H9 (cell line): ENCODE results near the gene ACTN4. TPM values are rescaled to one million over a fixed set of nuclear protein-coding genes. Genes with fewer than 3 reads are reported as not detected.

Experiments used
- DNase-seq: peaks from one replicate; pipeline ENCODE4 v3.0.0-alpha.2; 2017
- H2AFZ ChIP-seq: one replicate; pipeline ENCODE4 v1.6.1; 2013; ENCODE audit warnings: mild to moderate bottlenecking, low read length, control low read depth, moderate library complexity
- H2AK5ac ChIP-seq: 2 replicates; pipeline ENCODE4 v1.6.1; 2013; ENCODE audit warnings: low read length, control low read depth, mixed read lengths; ENCODE audit not compliant: insufficient read length
- H2BK120ac ChIP-seq: one replicate; pipeline ENCODE4 v1.6.1; 2013; ENCODE audit warnings: low read depth, mild to moderate bottlenecking, low read length, control low read depth, inconsistent platforms; ENCODE audit not compliant: poor library complexity, severe bottlenecking
- H2BK12ac ChIP-seq: 2 replicates; pipeline ENCODE4 v1.6.1; 2013; ENCODE audit warnings: low read length, control low read depth, mixed read lengths, low read depth; ENCODE audit not compliant: insufficient read length
- H2BK15ac ChIP-seq: 2 replicates; pipeline ENCODE4 v1.6.1; 2013; ENCODE audit warnings: low read depth, low read length, control low read depth
- H2BK20ac ChIP-seq: one replicate; pipeline ENCODE4 v1.6.1; 2013; ENCODE audit warnings: low read depth, mild to moderate bottlenecking, low read length, control low read depth, inconsistent platforms; ENCODE audit not compliant: poor library complexity, severe bottlenecking
- H2BK5ac ChIP-seq: 2 replicates; pipeline ENCODE4 v1.6.1; 2013; ENCODE audit warnings: low read length, control low read depth, mixed read lengths; ENCODE audit not compliant: insufficient read length
- H3K14ac ChIP-seq: 2 replicates; pipeline ENCODE4 v1.6.1; 2013; ENCODE audit warnings: low read length, control low read depth; ENCODE audit not compliant: insufficient read depth
- H3K18ac ChIP-seq: 2 replicates; pipeline ENCODE4 v1.6.1; 2013; ENCODE audit warnings: low read depth, mild to moderate bottlenecking, mixed read lengths, low read length, control low read depth; ENCODE audit not compliant: insufficient read length
- H3K23ac ChIP-seq: 2 replicates; pipeline ENCODE4 v1.6.1; 2013; ENCODE audit warnings: low read length, control low read depth, mixed read lengths, low read depth; ENCODE audit not compliant: insufficient read length
- H3K23me2 ChIP-seq: 2 replicates; pipeline ENCODE4 v1.6.1; 2013; ENCODE audit warnings: low read depth, mild to moderate bottlenecking, mixed read lengths, low read length, control low read depth; ENCODE audit not compliant: insufficient read length, poor library complexity, severe bottlenecking
- H3K27ac ChIP-seq: 2 replicates; pipeline ENCODE4 v1.5.1; 2013; ENCODE audit warnings: low read length, control low read depth, mixed read lengths, low read depth; ENCODE audit not compliant: insufficient read length
- H3K27me3 ChIP-seq: 2 replicates; pipeline ENCODE4 v1.6.1; 2013; ENCODE audit warnings: low read length, control low read depth, inconsistent platforms; ENCODE audit not compliant: insufficient read depth
- H3K4ac ChIP-seq: 2 replicates; pipeline ENCODE4 v1.6.1; 2013; ENCODE audit warnings: low read depth, mild to moderate bottlenecking, control low read depth, inconsistent platforms, low read length, moderate library complexity
- H3K4me1 ChIP-seq: 2 replicates; pipeline ENCODE4 v1.6.1; 2013; ENCODE audit warnings: low read length, control low read depth, inconsistent platforms; ENCODE audit not compliant: insufficient read depth
- H3K4me2 ChIP-seq: 2 replicates; pipeline ENCODE4 v1.6.1; 2013; ENCODE audit warnings: low read length, control low read depth, mixed read lengths; ENCODE audit not compliant: insufficient read length, insufficient read depth
- H3K56ac ChIP-seq: 2 replicates; pipeline ENCODE4 v1.6.1; 2013; ENCODE audit warnings: low read depth, mild to moderate bottlenecking, mixed read lengths, low read length, control low read depth; ENCODE audit not compliant: insufficient read length
- H3K79me1 ChIP-seq: 2 replicates; pipeline ENCODE4 v1.6.1; 2013; ENCODE audit warnings: low read depth, mild to moderate bottlenecking, moderate library complexity, low read length, control low read depth, inconsistent platforms; ENCODE audit not compliant: insufficient read depth, poor library complexity, severe bottlenecking
- H3K79me2 ChIP-seq: 2 replicates; pipeline ENCODE4 v1.6.1; 2013; ENCODE audit warnings: low read length, control low read depth, inconsistent platforms; ENCODE audit not compliant: insufficient read depth
- H3K9ac ChIP-seq: 2 replicates; pipeline ENCODE4 v1.6.1; 2013; ENCODE audit warnings: low read length, control low read depth, mixed read lengths; ENCODE audit not compliant: insufficient read length; ENCODE audit errors: extremely low read depth
- H3K9me3 ChIP-seq: one replicate; pipeline ENCODE4 v1.6.1; 2013; ENCODE audit warnings: low read depth, low read length, inconsistent platforms; ENCODE audit not compliant: control insufficient read depth
- H3T11ph ChIP-seq: one replicate; pipeline ENCODE4 v1.6.1; 2013; ENCODE audit warnings: mild to moderate bottlenecking, low read length, control low read depth, inconsistent platforms
- H4K20me1 ChIP-seq: one replicate; pipeline ENCODE4 v1.6.1; 2013; ENCODE audit not compliant: control insufficient read depth, insufficient read length, insufficient read depth
- H4K5ac ChIP-seq: 2 replicates; pipeline ENCODE4 v1.6.1; 2013; ENCODE audit warnings: low read depth, mild to moderate bottlenecking, mixed read lengths, low read length, control low read depth; ENCODE audit not compliant: insufficient read length
- H4K8ac ChIP-seq: replicated peaks from 2 replicates; pipeline ENCODE4 v1.6.1; 2013; ENCODE audit warnings: low read length, control low read depth, mixed read lengths, low read depth; ENCODE audit not compliant: insufficient read length
- H4K91ac ChIP-seq: 2 replicates; pipeline ENCODE4 v1.6.1; 2013; ENCODE audit warnings: low read depth, mild to moderate bottlenecking, moderate library complexity, mixed read lengths, low read length, control low read depth; ENCODE audit not compliant: insufficient read length
- H3K27ac Mint-ChIP-seq, 3 experiments: 2 replicates in 2 of 3; 3 replicates in 1 of 3; pipeline ENCODE4 v1.8.0; 2020 to 2021; ENCODE audit warnings: mixed read lengths in 3 of 3, mild to moderate bottlenecking in 1 of 3, moderate library complexity in 1 of 3
- H3K27me3 Mint-ChIP-seq: 2 replicates; pipeline ENCODE4 v1.8.0; 2021; ENCODE audit warnings: low read depth, mild to moderate bottlenecking, moderate library complexity, mixed read lengths
- H3K36me3 Mint-ChIP-seq, 3 experiments: 2 replicates in 2 of 3; 3 replicates in 1 of 3; pipeline ENCODE4 v1.8.0; 2020 to 2021; ENCODE audit warnings: low read depth in 3 of 3, mixed read lengths in 3 of 3; ENCODE audit not compliant: insufficient read depth in 1 of 3
- H3K4me1 Mint-ChIP-seq, 2 experiments: 2 replicates each; pipeline ENCODE4 v1.8.0; 2020; ENCODE audit warnings: mixed read lengths in 2 of 2
- H3K4me3 Mint-ChIP-seq, 2 experiments: 2 replicates in 1 of 2; 3 replicates in 1 of 2; pipeline ENCODE4 v1.8.0; 2020 to 2021; ENCODE audit warnings: mild to moderate bottlenecking in 2 of 2, mixed read lengths in 2 of 2, moderate library complexity in 1 of 2
- H3K9me3 Mint-ChIP-seq, 2 experiments: 2 replicates in 1 of 2; 3 replicates in 1 of 2; pipeline ENCODE4 v1.8.0; 2020; ENCODE audit warnings: mild to moderate bottlenecking in 2 of 2, mixed read lengths in 2 of 2, moderate library complexity in 1 of 2
- CTCF ChIP-seq: fragments of 200-600 bp; sonication (generic); conservative IDR thresholded peaks from 3 replicates; pipeline ENCODE4 v1.8.0; 2021; ENCODE audit warnings: antibody characterized with exemption, mild to moderate bottlenecking
- WGBS: extraction: QIAGEN DNeasy Blood & Tissue Kit; methylation state at CpG from one replicate; pipeline ENCODE4 v1.1.7; 2013; ENCODE audit warnings: missing lambda C conversion rate, low lambda C conversion rate, mixed read lengths; ENCODE audit not compliant: insufficient read length; ENCODE audit errors: extremely low coverage; 5-methylcytosine and 5-hydroxymethylcytosine counted together
- total RNA-seq: library from RNA; stranded (reverse); gene quantifications from 2 replicates; pipeline ENCODE4 v1.2.1, GENCODE V29; 2021

ACTN4 gene
- total RNA-seq, 1 experiment from 2014 or later = 369 TPM

GRCh38 chr19:38678891-38679494 is 31.5 kb downstream of the ACTN4 start:
- Mint-ChIP-seq H3K27me3 (no peaks in the 10 kb centered on the region), H3K4me3 (no peak overlapping the region; a peak in 1 of 5 replicates), H3K36me3 (peaks cover 24 to 41% (median 40%) of the 10 kb centered on the region in 3 experiments; a peak in 6 of 7 replicates), H3K9me3 (peaks cover 0 to 4% of the 10 kb centered on the region in 2 experiments; a peak in 4 of 5 replicates), H3K4me1 (peaks cover 66 to 71% of the 10 kb centered on the region in 2 experiments), H3K27ac (peak overlapping the region; percentile 84 to 93 (median 92); a peak in 6 of 7 replicates)
- Histone ChIP-seq H3K14ac (no peak overlapping the region), H2AFZ (no peak overlapping the region), H3K4ac (no peak overlapping the region), H3K79me2 (peaks cover 43% of the 10 kb centered on the region; the same call in 1 of the 2 replicates), H2BK20ac (no peak overlapping the region), H4K5ac (no peak overlapping the region), H2AK5ac (no peak overlapping the region), H2BK5ac (no peak overlapping the region), H3K4me2 (no peak overlapping the region), H3K56ac (no peak overlapping the region), H3T11ph (no peak overlapping the region), H3K79me1 (peaks cover 2% of the 10 kb centered on the region), H3K27ac (no peak overlapping the region), H3K23ac (no peak overlapping the region), H3K9me3 (no peaks in the 10 kb centered on the region), H2BK12ac (no peak overlapping the region), H3K4me1 (peaks cover 5% of the 10 kb centered on the region; the same call in 1 of the 2 replicates), H3K27me3 (no peaks in the 10 kb centered on the region), H4K91ac (no peak overlapping the region), H3K18ac (no peak overlapping the region), H4K8ac (no peak overlapping the region), H2BK120ac (no peak overlapping the region), H2BK15ac (no peak overlapping the region), H3K23me2 (no peaks in the 10 kb centered on the region), H4K20me1 (no peaks in the 10 kb centered on the region), H3K9ac (no peak overlapping the region)
- WGBS = no CpG with 5 or more reads among the region's 7 CpGs
- no peak for TF ChIP-seq CTCF
- no peak for DNase-seq
